AG08396 (cell line): Measurements from ENCODE around the gene FAT1.

Source experiments
- DNase-seq: peaks from one replicate; pipeline ENCODE4 v3.0.0; 2012; ENCODE audit warnings: low spot score, mixed read lengths

Gene FAT1

GRCh38 chr4:186725469-186726425 is 2.1 kb upstream of the FAT1 start:
- DNase-seq, result peak; percentile 89

DNA sequence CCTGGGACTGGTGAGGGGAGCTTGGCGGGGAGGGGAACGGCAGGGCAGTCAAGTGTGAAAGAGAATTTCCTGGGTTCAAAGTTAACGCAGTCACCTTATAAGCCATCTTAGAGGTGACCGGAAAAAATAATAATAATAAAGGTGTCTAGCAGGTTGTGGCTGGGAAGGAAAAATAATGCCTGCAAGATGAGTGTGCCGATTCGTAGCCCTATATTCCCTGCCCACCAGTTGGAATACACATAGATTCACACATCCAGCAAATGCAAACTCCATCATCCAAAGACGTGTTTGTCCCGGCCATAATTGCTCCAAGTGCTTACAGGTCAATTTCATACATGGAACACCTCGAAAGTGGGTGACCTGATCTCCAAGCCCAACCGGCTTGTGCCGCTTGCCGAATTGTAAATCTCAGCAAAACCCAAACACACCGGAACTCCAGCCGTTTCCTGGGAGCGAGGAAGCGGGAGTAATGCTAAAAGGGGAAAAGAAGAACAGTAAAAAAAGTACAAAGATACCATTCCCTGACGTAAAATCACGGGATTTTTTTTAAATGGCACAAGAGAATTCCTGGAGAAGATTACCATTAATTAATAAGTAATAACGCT is 1.3 kb upstream of the FAT1 start:
- DNase-seq, result peak; percentile 30

DNA sequence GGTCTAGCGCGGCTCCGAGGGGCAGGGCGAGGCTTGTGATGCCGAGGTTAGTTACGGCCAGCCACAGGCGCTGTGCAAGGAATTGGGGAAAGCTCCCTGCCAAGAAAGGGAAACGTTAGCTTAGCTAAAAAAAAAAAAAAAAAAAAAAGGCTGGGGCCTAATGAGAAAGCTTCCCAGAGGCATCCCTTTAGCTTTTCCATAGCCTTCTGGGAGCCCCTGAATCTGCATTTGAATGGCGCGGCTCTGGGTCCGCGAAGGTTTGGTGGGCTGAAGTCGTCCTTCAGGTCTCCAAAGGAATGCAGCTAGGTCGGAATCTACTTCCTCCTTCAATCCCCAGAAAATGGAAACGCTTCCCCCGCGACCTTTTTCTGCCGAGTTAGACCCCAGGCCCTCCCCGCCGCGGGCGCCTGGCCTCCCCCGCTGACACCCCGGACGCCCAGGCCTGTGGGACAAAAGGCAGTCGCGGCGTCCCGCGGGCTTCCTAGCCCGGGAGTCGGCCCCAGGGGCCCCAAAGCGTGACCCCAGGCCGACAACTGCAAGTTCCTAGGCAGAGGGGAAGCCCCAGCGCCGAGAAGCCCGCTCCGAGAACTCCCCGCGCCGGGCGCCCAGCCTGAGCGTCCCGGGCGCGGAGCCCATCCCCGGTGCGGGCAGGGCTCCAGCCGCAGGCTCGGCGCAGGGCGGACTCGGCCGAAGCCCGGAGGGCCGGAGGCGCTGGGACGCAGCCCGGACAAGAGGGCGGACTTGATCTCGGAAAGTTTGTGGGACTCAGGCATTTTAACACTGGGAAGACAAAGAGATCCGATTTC is 605 bp upstream of the FAT1 start:
- DNase-seq, result peak; percentile 77

- DNase-seq, result no peak
Observed at GRCh38 chr4:186722796-186723291, 812 bp downstream of the FAT1 start.

DNA sequence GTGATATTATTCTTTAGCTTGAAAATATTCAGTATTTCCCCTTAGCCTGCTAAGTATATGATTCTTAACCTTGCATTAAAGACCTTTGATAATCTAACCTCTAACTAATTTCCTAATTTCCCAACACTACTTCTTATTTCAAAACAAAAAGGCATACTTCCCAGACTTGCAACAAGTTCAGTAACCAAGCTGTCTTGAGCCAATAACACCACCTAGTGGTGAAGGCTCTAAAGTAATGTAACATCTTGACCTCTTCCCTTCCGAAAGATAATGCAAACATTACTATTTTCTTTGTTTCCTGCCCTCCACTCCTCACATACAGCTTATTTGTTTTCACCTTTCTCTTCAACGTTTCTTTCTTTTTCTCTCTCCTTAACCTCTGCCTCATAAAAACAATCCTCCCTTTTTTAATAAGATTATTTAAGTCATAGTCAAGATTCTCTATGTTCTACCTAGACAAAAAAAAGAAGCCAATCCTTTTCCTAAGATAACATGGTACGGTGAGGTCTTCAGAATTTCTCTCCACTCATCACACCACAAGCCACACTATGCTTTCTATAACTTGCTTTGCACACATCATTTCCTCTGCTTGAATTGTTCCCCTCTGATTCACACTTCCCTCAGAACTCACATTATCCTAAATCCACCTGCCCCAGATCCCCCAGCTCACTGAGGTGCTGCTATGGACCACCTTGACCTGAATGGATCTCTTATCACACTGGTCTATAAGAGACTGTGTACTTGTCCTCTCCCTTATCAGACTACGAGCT is 3.5 kb downstream of the FAT1 start:
- no peak for DNase-seq

GRCh38 chr4:186717556-186717955 is 6.1 kb downstream of the FAT1 start:
- no peak for DNase-seq

DNA sequence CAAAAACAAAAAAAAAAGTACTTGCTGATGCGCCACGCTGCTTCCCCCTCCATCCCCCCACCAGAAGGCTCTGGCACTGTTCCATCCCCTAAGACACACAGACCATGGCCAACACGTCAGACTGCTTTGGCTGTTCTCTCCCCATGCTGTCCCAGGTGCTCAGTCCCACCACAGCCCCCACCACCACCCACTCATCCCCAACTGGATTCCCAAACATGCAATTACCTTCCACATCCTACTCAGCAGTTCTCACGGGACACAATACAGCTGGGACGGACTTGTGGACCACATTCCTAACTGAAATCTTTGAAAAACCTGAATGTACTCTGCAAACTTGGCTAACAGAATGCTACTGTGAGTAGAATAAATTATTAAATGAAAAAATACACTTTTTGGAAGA is 8.6 kb downstream of the FAT1 start:
- no peak for DNase-seq

DNA sequence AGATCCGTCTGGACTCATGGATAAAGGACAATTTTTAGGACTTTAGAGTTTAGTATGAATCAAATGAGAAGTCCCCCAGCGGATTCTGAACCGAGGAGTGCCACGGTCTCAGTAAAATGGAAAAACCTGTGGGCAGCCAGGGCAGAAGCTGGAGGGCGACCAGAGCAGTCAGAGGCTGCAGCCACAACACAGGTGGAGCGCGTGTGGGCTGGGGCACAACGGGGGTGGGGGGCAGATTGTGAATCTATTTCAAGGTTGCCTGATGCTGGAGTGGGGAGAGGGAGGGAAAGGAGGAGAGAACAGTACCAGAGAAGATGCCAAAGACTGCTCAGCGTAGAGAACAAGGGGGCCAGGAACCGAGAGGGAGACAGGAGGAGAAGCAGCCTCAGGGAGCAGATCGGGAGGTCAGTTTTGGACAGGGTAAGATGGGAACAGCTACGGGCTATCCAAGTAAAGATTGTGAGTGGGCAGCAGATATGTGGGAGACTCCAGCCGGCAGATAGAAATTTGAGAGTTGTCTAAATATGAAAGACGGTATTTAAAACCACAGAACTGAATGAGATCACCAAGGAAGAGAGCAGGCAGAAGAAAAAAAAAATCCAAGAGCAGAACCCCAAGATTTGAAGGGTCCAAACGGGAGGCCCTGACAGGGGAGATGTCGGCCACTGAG is 9.5 kb downstream of the FAT1 start:
- DNase-seq, result no peak

DNA sequence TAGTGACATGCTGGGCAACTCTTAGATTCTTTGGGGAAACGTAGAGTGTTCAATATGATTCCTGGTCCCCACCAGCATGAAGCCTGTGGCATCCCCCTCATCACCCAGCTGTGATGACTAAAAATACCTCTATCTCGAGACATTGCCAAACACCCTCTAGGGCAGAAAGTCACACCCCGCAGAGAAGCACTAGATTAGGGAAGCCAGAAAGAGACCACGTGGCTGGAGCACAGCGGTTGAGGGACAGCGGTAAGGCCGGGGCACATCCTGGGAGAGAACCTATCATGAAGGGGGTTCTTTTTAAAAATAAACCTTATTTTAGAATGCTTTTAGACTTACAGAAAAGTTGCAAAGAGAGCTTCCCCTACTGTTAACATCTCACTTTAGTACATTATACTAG is 11.0 kb downstream of the FAT1 start:
- DNase-seq, result no peak

DNA sequence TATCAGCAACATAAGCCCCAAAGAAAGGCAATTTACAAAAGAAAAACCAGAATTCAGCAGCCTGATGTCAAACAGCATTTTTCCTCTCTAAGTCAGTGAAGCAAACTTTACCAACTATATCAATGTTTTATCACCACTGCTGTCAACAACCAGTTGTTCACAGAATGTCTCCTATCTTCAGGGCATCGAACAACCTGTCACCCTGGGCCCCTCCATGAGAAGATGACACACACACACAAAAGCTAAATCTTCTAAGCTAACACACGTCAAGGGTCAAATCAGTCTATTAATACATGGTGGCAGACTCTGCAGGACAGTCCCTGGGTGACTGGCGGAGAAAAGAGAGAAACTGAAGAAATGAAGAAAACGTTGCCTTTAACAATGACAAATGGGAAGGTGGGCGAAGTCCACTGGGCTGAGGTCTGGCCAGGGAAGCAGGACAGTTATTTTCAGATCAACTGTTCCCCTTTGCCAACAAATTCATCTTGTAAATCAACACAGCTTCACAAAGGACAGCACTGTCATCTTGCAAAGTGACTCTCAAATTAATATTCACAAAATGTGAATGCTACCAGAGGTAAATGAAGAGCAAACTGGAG is 13.0 kb downstream of the FAT1 start:
- DNase-seq, result no peak

DNA sequence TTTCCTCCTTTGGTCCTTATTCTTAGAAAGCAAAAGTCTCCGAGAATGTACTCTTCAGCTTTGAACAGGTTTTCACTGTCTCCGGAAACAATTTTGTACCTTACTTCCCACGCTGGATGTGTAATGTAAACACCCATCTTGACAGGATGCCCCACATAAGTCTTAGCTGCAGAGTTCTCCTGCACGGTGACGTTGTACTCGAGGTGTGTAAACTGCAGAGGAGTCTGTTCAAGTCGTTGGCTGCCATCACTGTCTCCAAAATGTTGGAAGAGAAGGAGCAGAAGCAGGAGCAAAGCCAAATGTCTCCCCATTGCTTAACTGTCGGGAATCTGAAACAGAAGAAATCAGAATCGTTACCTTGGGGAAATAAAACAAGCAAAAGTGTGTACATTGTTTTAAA is 14.1 kb downstream of the FAT1 start:
- no peak for DNase-seq

DNA sequence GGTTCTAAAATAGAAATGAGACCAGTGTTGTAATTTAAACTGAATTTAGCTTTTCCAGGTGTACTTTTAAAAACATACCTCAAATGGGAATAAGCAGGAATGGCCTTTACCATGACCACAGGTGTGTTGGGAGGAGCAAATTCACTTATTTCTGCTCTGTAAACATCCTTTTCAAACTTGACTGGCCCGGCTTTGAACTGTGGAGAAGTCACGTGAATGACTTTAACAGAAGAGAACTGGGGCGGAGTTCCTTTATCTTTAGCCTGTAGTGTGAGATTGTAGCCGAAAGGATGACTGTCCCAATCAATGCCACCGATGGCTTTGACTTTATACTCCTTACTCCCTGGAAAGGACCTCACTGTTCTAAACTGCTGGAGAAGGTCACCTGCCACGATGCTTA is 15.1 kb downstream of the FAT1 start:
- DNase-seq, result no peak

DNA sequence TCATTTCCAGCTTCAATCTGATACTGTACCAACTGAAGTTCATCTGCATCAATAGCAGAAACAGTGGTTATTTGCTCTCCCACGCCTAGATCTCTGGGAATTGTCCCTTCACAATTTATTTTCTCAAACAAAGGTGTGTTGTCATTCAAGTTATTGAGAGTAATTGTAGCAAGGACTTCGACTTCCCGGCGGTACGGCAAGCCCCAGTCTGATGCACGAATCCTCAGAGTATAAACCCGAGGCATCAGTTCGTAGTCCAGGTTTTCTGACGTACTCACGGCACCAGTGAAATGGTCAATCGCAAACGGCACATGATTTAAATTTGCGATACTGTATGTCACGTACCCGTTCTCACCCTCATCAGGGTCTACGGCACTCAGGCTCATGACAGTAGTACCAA is 15.7 kb downstream of the FAT1 start:
- no peak for DNase-seq

DNA sequence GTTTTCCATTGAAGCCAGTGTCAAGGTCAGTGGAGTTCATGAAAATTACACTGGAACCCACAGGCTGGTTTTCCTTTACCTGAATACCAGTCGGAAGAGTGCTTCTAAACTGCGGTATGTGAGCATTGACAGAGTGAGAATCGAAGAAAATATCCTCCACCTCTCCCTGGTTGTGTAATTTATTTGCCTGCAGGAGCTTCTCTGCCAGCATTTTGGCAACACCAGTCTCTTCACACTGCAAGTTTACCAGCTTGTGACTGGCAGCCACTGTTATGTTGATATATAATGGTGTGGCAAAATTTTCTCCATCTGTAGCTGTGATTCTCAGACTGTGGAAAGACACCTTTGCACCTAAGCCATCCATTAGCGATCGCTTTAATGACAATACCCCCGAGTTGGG is 16.1 kb downstream of the FAT1 start:
- no peak for DNase-seq

DNA sequence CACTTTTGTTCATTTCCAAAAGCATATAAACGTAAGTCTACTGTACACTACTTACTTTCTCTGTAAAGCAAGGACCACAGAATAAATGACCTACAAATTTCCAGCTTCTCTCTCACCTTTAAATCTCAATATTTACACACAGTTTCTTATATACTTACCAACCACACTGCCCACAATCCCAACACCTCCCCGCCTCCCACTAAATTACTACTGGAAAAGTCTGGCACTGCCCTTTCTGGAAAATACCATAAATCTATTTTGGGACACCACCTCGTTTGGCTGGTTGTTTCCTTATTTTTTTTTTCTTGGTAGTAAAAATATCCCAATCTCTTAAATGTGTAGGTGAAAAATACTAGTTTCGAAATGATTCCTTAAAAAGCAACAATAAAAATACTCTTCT is 19.6 kb downstream of the FAT1 start:
- no peak for DNase-seq

DNA sequence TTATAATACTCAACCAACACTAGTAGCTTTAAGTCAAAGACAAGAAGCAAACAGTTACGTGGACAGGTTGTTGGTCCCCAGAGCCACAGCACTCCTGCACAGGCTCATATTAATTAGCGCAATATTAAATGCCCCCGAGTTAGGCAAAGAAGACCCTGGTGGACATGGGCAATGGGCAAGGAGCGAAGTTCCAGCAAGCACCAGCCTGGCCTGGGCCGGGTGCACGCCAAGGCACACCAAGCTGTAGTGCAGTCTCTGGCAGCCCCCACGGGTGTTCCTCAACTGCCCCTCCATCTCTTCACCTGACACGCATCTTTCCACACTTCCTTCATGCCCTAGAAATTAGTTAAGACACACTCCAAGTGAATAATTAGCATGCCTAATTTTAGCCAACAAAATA is 20.1 kb downstream of the FAT1 start:
- no peak for DNase-seq

DNA sequence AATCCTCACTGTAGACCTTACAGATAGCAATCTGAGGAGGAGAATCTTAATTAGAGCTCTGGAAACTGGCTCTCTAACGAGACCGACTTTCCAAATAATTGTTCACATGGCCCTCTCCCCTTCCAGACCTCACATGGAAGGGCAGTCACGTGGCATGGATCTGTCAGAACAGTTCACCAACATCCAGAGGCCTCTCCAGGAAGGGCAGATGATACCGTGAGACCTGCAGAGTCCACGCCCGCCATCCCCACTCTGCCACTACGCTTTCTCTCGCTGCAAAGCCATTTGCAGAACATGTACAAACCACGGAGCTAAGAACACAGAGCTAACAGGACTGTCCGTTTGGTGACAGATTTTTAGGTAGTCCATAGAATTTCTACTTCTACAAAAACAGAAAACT is 20.7 kb downstream of the FAT1 start:
- DNase-seq, result no peak

DNA sequence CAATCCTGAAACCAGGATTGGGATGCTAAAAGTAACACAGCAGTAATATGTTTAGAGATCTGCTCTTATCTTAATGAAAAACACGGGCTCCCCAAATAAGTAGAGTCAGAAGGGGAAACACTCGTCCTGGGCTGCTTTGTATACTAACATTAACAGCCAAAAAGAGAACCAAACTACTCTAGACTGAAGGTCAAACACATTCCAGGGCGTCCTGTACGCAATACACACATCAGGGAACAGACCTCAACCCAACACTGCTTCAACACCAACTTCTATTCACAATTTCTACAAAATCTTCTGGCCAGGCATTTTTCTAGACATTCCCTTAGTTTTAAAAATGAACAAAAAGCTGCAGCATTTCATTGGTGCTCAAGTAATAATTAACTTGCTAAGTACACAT is 21.4 kb downstream of the FAT1 start:
- no peak for DNase-seq

DNA sequence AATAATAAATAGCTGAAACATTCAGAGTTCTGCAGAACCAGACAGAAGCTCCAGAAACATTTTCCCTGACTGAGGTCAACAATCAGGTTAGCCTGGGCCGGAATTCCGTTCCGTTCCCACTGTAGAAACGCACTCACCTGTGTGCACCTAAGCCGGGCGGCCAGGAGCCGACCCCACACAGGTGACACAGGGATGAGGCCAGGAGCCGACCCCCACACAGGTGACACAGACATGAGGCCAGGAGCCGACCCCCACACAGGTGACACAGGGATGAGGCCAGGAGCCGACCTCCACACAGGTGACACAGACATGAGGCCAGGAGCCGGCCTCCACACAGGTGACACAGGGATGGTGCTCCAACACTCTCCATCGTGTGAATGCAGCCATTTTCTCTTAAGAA is 21.9 kb downstream of the FAT1 start:
- DNase-seq, result no peak

- peak; percentile 21 for DNase-seq
Observed at GRCh38 chr4:186701273-186701672, 22.4 kb downstream of the FAT1 start.

DNA sequence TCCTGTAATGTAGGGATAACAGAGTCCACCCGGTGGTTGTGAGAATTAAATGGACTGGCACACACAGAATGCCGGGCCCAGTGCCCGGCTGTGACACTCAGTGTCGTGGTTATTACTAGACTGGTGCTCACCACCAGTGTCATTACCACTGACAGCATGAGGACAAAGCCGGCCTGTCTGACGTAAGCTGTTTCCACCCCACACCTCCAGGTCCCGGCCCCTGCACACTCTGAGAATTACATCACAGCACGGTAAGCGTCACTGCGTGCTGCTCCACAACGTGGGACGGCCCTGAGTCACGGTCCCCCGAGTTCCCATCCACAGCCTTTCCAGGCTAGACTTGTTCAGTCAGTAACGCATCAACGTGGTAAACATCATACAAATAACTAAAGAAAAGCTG is 22.9 kb downstream of the FAT1 start:
- DNase-seq, result peak; percentile 56
